ENCODE results near the gene RASSF1.

- TF ChIP-seq CTCF (conservative IDR thresholded peaks at IDR 0.05) (no peak), ZFX (IDR thresholded peaks at IDR 0.05) (no peak)
Observed at GRCh38 chr3:50381383-50381782, 40.7 kb upstream of the RASSF1 start.
